ENCODE measurements around the gene ULK4. TPM values are rescaled to one million over a fixed set of nuclear protein-coding genes. Genes with fewer than 3 reads are reported as not detected.

ULK4 gene
- total RNA-seq, 4 donors from 2014 or later: 2.0 to 3.0 (median 2.3) TPM

DNA sequence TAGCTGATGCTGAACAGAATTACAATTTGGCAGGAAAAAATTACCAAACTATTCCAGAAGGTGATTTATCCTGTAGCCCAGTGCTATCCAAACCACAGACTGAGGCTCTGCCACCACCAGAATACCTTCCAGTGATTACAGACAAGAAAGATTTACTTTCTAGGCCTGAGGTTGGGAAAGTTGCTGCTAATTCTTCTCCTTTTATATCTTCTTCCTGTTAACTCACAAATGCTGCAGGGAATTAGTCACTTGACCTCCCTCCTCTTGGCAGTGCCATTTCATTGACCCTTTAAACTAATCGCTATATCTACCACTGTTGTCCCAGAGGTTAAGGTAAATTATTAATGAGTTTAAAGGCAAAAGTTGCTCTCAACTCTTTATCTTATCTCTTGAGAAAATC lies 644.2 kb downstream of the ULK4 start:
- H3K27ac ChIP-seq: no peak overlapping the region
- no peaks in the 10 kb centered on the region for H3K9me3 ChIP-seq
- intact Hi-C loops (cut with DNase I; ENCODE audit: low total_unique reads) (no loop called here), in situ Hi-C loops (cut with MboI; ENCODE audit: low sequenced_read_pairs in 4 of 4) (no loop called here)
- ATAC-seq (no peak), DNase-seq (no peak)
- TF ChIP-seq POLR2A (IDR thresholded peaks at IDR 0.05): no peak
- TF ChIP-seq, protein P1, sequence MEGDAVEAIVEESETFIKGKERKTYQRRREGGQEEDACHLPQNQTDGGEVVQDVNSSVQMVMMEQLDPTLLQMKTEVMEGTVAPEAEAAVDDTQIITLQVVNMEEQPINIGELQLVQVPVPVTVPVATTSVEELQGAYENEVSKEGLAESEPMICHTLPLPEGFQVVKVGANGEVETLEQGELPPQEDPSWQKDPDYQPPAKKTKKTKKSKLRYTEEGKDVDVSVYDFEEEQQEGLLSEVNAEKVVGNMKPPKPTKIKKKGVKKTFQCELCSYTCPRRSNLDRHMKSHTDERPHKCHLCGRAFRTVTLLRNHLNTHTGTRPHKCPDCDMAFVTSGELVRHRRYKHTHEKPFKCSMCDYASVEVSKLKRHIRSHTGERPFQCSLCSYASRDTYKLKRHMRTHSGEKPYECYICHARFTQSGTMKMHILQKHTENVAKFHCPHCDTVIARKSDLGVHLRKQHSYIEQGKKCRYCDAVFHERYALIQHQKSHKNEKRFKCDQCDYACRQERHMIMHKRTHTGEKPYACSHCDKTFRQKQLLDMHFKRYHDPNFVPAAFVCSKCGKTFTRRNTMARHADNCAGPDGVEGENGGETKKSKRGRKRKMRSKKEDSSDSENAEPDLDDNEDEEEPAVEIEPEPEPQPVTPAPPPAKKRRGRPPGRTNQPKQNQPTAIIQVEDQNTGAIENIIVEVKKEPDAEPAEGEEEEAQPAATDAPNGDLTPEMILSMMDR (IDR thresholded peaks at IDR 0.05 in 4 of 5, conservative IDR thresholded peaks at IDR 0.05 in 1 of 5): no peak
- no peaks in the 10 kb centered on the region for H3K4me1 ChIP-seq
- no peaks in the 10 kb centered on the region for H3K36me3 ChIP-seq
- no peak overlapping the region for H3K4me3 ChIP-seq
- H3K27me3 ChIP-seq: no peaks in the 10 kb centered on the region

DNA sequence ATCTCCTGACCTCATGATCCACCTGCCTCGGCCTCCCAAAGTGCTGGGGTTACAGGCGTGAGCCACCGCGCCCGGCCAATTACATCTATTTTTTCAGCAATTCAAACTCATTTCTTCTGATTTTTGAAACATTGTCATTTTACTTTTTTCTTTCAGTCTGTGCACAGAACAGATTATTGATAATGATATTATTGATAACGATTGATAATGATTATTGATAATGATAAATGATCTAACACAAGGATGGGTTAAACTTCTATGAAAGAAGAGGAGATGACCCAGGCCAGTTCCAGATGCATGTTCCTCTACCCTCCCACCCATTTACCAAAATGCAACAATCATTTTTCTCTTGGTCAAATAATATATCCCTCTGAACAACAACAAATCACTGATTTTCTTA lies 644.6 kb downstream of the ULK4 start:
- in situ Hi-C loops (cut with MboI; ENCODE audit: low sequenced_read_pairs in 4 of 4): no loop called here
- Histone ChIP-seq H3K36me3 (no peaks in the 10 kb centered on the region), H3K4me3 (no peak overlapping the region), H3K9me3 (no peaks in the 10 kb centered on the region), H3K4me1 (no peaks in the 10 kb centered on the region), H3K27ac (no peak overlapping the region), H3K27me3 (no peaks in the 10 kb centered on the region)
- DNase-seq (no peak), ATAC-seq (no peak)
- intact Hi-C loops (cut with DNase I; ENCODE audit: low total_unique reads): no loop called here
- TF ChIP-seq, protein P1 (IDR thresholded peaks at IDR 0.05 in 4 of 5, conservative IDR thresholded peaks at IDR 0.05 in 1 of 5): no peak
- no peak for TF ChIP-seq POLR2A (IDR thresholded peaks at IDR 0.05)

DNA sequence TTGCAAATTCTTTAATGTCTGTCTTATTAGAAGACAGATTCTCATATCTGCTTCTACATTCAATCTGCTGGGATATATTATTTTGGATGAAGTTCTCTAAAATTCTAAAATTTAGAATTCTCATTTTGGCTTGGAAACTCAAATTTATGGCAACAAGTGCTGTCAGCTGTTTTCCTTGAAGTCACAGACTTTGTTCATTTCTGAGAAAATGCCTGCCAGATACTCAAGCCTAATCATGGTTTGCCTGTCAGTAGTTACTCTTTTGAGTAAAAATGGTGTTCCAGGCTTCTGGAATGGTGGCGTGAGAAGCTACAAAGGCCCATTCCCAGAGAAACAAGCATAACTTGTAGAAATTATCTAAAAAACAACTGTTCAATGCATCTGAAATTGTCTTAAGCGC lies 646.8 kb downstream of the ULK4 start:
- Histone ChIP-seq H3K27me3 (no peaks in the 10 kb centered on the region), H3K9me3 (no peaks in the 10 kb centered on the region), H3K4me3 (no peak overlapping the region), H3K36me3 (no peaks in the 10 kb centered on the region), H3K4me1 (no peaks in the 10 kb centered on the region), H3K27ac (no peak overlapping the region)
- no peak for DNase-seq
- TF ChIP-seq, protein P1 (IDR thresholded peaks at IDR 0.05 in 4 of 5, conservative IDR thresholded peaks at IDR 0.05 in 1 of 5): no peak
- no peak for TF ChIP-seq POLR2A (IDR thresholded peaks at IDR 0.05)
- ATAC-seq: no peak
- intact Hi-C loops (cut with DNase I; ENCODE audit: low total_unique reads) (no loop called here), in situ Hi-C loops (cut with MboI; ENCODE audit: low sequenced_read_pairs in 4 of 4) (no loop called here)

DNA sequence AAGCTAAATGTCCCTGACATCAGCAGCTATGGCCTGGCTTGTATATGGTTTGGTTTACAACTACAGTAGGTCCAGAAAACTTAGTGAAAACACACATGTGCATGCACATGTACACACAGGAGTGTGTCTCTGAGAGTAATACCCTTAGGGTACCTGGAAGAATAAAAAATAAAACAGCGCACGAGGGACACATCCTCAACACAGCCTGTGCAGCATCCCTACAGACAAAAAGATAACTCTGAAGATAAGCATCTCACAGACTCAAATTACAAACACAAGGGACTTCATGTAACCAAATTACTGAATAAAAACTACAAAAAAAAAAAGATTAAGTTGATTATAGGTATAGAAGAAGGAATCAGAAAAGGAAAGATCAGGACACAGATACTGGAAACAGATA lies 653.8 kb downstream of the ULK4 start:
- DNase-seq: no peak
- in situ Hi-C loops (cut with MboI; ENCODE audit: low sequenced_read_pairs in 4 of 4): no loop called here

More for the DNA sequence above, 653.8 kb downstream of the ULK4 start:
- Histone ChIP-seq H3K4me1 (peaks cover 0 to 5% of the 10 kb centered on the region in 2 donors), H3K36me3 (no peaks in the 10 kb centered on the region), H3K27ac (no peak overlapping the region), H3K27me3 (no peaks in the 10 kb centered on the region), H3K4me3 (no peak overlapping the region), H3K9me3 (no peaks in the 10 kb centered on the region)
- no peak for TF ChIP-seq POLR2A (IDR thresholded peaks at IDR 0.05)
- TF ChIP-seq, protein P1 (IDR thresholded peaks at IDR 0.05 in 4 of 5, conservative IDR thresholded peaks at IDR 0.05 in 1 of 5): no peak
- intact Hi-C loops (cut with DNase I; ENCODE audit: low total_unique reads): no loop called here
- no peak for ATAC-seq

Measured in gastrocnemius medialis (tissue), 4 donors.